CD8-positive, alpha-beta memory T cell (primary cell): ENCODE measurements around the gene EPS8. TPM values are rescaled to one million over a fixed set of nuclear protein-coding genes. Genes with fewer than 3 reads are reported as not detected.

Experiments used
- CTCF ChIA-PET: fragments of 350-600 bp; sonication (Branson Sonifier 250); formaldehyde crosslinking; loops from one replicate; lab custom pipeline; 2021; ENCODE audit warnings: antibody characterized with exemption; lab: Charles Lee
- POLR2A ChIA-PET: fragments of 350-600 bp; sonication (Branson Sonifier 250); formaldehyde crosslinking; loops from one replicate; lab custom pipeline; 2021; ENCODE audit warnings: antibody characterized with exemption; lab: Charles Lee
- DNase-seq, 5 donors: peaks; one replicate each; pipeline versions ENCODE4 v3.0.0 to v3.0.0-alpha.2; 2020 to 2022; ENCODE audit warnings: mixed read lengths in 1 of 5
- H3K27ac ChIP-seq: one replicate; pipeline ENCODE4 v1.7.0; 2013; ENCODE audit warnings: low read depth, mild to moderate bottlenecking, low read length, moderate library complexity
- H3K27me3 ChIP-seq: 2 replicates; pipeline ENCODE4 v1.7.0; 2013; ENCODE audit warnings: low read length, mild to moderate bottlenecking; ENCODE audit not compliant: insufficient read depth, poor library complexity, severe bottlenecking
- H3K36me3 ChIP-seq: 2 replicates; pipeline ENCODE4 v1.7.0; 2013; ENCODE audit warnings: mild to moderate bottlenecking, low read length, moderate library complexity; ENCODE audit not compliant: insufficient read depth
- H3K4me1 ChIP-seq: 2 replicates; pipeline ENCODE4 v1.7.0; 2013; ENCODE audit warnings: mild to moderate bottlenecking, low read length, moderate library complexity; ENCODE audit not compliant: insufficient read depth
- H3K4me3 ChIP-seq: 2 replicates; pipeline ENCODE4 v1.7.0; 2013; ENCODE audit warnings: mild to moderate bottlenecking, low read length
- H3K9me3 ChIP-seq: 2 replicates; pipeline ENCODE4 v1.7.0; 2013; ENCODE audit warnings: mild to moderate bottlenecking, low read length
- H3K27ac Mint-ChIP-seq, 8 donors: one replicate each; pipeline ENCODE4 v1.8.0; 2020 to 2021; ENCODE audit warnings: mixed read lengths in 8 of 8, mild to moderate bottlenecking in 6 of 8, inconsistent platforms in 3 of 8, moderate library complexity in 3 of 8
- H3K27me3 Mint-ChIP-seq, 2 donors: one replicate each; pipeline ENCODE4 v1.8.0; 2020 to 2021; ENCODE audit warnings: mixed read lengths in 2 of 2, mild to moderate bottlenecking in 1 of 2, moderate library complexity in 1 of 2
- H3K36me3 Mint-ChIP-seq, 3 donors: one replicate each; pipeline ENCODE4 v1.8.0; 2020 to 2021; ENCODE audit warnings: mixed read lengths in 3 of 3, inconsistent platforms in 1 of 3, mild to moderate bottlenecking in 1 of 3
- H3K4me1 Mint-ChIP-seq, 3 donors: one replicate each; pipeline ENCODE4 v1.8.0; 2020 to 2021; ENCODE audit warnings: mixed read lengths in 3 of 3, inconsistent platforms in 1 of 3, mild to moderate bottlenecking in 1 of 3
- H3K4me3 Mint-ChIP-seq, 7 donors: one replicate each; pipeline ENCODE4 v1.8.0; 2020 to 2021; ENCODE audit warnings: mixed read lengths in 7 of 7, mild to moderate bottlenecking in 6 of 7, moderate library complexity in 4 of 7, inconsistent platforms in 2 of 7
- H3K9me3 Mint-ChIP-seq, 5 donors: one replicate each; pipeline ENCODE4 v1.8.0; 2020 to 2022; ENCODE audit warnings: mixed read lengths in 5 of 5, mild to moderate bottlenecking in 3 of 5, moderate library complexity in 2 of 5, inconsistent platforms in 1 of 5
- polyA plus RNA-seq: library from polyadenylated mRNA; unstranded; fragments of 300-500 nt; fragmentation: Illumina TruSeq; gene quantifications from one replicate; pipeline ENCODE4 v1.2.3, GENCODE V29; 2021
- total RNA-seq, 2 experiments: library from RNA; stranded (reverse); gene quantifications; one replicate each; pipeline ENCODE4 v1.2.3, GENCODE V29; 2021

The EPS8 gene
- total and polyA plus RNA-seq, 3 experiments from 2014 or later: 0.92 to 2.3 (median 1.1) TPM

DNA sequence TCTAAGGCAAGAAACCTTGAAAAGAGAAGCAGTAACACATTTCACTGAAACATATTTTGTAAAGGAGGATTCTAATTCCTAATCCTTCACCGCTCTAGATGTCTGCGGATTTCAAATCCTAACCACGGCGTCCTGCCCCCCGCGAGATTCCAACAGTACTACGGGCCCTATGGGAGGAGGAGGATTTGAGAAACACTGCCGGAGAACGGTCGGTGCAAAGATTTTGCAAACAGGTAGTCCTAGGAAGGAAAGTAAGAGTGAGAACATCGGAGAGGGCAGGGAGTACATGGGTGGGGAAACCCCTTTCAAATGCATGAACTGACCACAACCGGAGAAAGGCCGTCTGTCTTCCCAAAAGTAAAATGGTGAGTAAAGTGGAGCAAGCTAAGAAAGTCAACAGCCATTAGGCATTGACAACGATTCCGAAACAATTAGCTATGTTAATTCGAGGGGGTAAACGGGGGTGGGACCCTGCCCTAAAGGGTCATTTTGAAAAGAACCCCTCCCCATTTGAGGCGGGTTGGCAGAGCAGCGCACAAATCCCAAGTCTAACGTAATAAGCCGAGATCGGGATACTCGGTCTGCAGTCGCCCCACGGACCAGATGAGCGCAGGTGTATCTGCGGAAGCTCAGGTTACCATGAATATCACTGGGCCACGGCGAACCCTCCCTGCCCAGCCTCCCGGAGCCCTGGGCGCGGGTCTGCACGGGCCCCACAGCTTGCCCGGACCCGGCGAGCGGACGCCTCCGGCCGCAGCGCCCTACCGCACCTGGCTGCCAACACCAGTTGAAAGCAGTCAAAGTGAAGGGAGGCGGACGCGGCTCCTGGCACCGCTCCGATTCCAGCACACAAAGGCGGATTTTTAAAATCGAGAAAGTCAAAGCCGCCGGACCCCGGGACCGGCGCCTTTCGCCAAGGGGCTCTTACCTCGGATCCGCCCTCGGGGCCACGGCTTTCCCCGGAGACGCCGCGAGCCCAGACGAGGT, 662 bp downstream of the EPS8 start:
- POLR2A ChIA-PET: no interaction called here
- DNase-seq: peak in 3 of 5 donors; percentile 3 to 48 (median 3)
- Histone ChIP-seq H3K27ac (no peak overlapping the region), H3K4me1 (peaks cover 7% of the 10 kb centered on the region), H3K36me3 (no peaks in the 10 kb centered on the region), H3K27me3 (peaks cover 11% of the 10 kb centered on the region), H3K4me3 (peak overlapping the region; percentile 63), H3K9me3 (no peaks in the 10 kb centered on the region)
- H3K36me3 Mint-ChIP-seq: peaks cover 0 to 3% (median 0%) of the 10 kb centered on the region in 3 donors
- CTCF ChIA-PET: interaction anchor here (1.0 to 1.5 kb wide), 7 partner anchors 8 to 69 kb away, joined by 3 to 5 read pairs (median 3); no protein-coding TSS in a partner anchor
- peak overlapping the region; percentile 83 to 98 (median 94) for H3K4me3 Mint-ChIP-seq
- peaks cover 16 to 17% (median 17%) of the 10 kb centered on the region in 3 donors for H3K4me1 Mint-ChIP-seq
- peak overlapping the region in 7 of 8 donors; percentile 1 to 76 (median 62) for H3K27ac Mint-ChIP-seq
- no peaks in the 10 kb centered on the region for H3K9me3 Mint-ChIP-seq
- peaks cover 37 to 58% of the 10 kb centered on the region in 2 donors for H3K27me3 Mint-ChIP-seq

DNA sequence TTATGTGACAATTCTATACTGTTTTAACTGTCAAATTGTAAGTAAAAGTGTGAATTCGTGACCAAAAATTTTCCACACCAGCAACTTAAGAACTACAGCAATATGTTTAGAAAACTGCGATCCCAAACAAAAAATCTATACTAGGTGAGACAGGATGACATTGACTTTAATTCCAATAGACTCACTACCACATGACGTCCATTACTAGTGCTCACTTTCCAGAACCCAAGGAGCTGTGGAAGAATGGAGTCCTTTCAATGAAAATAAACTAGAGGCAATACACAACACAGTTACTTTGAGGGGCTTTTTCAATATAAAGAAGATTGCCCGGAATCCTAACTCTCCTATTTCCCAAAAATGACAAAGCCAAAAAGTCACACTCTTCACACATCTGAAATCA, 1.4 kb downstream of the EPS8 start:
- H3K27me3 ChIP-seq: peaks cover 11% of the 10 kb centered on the region

DNA sequence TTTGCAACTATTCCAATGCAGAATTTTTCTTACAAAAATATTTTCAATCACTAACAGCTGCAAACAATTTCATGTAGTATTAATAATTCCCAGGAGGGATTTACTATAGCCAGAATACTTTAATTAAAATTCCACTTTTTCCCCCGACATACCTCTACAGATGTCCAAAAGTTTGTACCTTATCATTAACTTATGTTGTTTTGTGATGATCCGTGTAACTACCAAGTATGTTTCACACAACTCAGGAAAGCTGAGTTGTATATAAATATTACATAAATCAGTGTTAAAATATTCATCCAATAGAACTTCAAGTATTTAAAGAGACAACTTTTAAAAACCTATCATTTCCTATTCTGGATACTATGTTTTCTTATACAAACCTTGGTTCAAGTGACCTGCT, 2.4 kb downstream of the EPS8 start:
- no peak overlapping the region for H3K27ac ChIP-seq
- peaks cover 7% of the 10 kb centered on the region for H3K4me1 ChIP-seq
- Mint-ChIP-seq H3K27ac (no peak overlapping the region), H3K36me3 (peaks cover 0 to 3% (median 2%) of the 10 kb centered on the region in 3 donors), H3K27me3 (peaks cover 33 to 58% of the 10 kb centered on the region in 2 donors), H3K4me3 (peak overlapping the region in 1 of 7 donors; percentile 71), H3K9me3 (no peaks in the 10 kb centered on the region), H3K4me1 (peaks cover 16 to 17% (median 17%) of the 10 kb centered on the region in 3 donors)
- ChIA-PET POLR2A (no interaction called here), CTCF (no interaction called here)
- H3K36me3 ChIP-seq: no peaks in the 10 kb centered on the region
- H3K27me3 ChIP-seq: peaks cover 11% of the 10 kb centered on the region
- no peak overlapping the region for H3K4me3 ChIP-seq
- no peaks in the 10 kb centered on the region for H3K9me3 ChIP-seq
- no peak for DNase-seq

More for the DNA sequence above, 1.4 kb downstream of the EPS8 start:
- H3K4me1 ChIP-seq: peaks cover 7% of the 10 kb centered on the region
- peaks cover 0 to 3% (median 0%) of the 10 kb centered on the region in 3 donors for H3K36me3 Mint-ChIP-seq
- no peak overlapping the region for H3K27ac Mint-ChIP-seq
- H3K27ac ChIP-seq: no peak overlapping the region
- peak in 1 of 5 donors; percentile 0 for DNase-seq
- H3K9me3 ChIP-seq: no peaks in the 10 kb centered on the region
- no peak overlapping the region for H3K4me3 ChIP-seq
- peaks cover 39 to 63% of the 10 kb centered on the region in 2 donors for H3K27me3 Mint-ChIP-seq
- no peaks in the 10 kb centered on the region for H3K9me3 Mint-ChIP-seq
- H3K36me3 ChIP-seq: no peaks in the 10 kb centered on the region
- ChIA-PET POLR2A (no interaction called here), CTCF (interaction anchor here (1.1 kb wide), 1 partner anchor 9 kb away, joined by 3 read pairs; no protein-coding TSS in a partner anchor)
- H3K4me1 Mint-ChIP-seq: peaks cover 16 to 17% (median 17%) of the 10 kb centered on the region in 3 donors
- peak overlapping the region; percentile 83 to 98 (median 91) for H3K4me3 Mint-ChIP-seq

DNA sequence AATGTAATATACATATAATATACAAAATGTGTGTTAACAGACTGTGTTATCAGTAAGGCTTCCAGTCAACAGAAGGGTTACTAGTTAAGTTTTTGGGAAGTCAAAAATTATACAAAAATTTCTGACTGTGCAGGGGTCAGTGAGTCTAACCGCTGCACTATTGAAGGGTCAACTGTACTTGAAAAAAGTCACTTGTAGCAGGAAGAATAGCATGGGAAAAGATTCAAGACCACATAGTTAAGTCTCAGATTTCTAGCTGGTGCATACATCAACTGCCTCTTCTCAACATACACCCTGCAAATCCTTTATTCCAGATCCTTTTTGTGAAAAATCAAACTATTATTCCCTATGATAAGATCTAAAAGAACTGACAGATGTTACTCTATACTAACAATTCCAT, 5.9 kb downstream of the EPS8 start:
- Histone ChIP-seq H3K36me3 (no peaks in the 10 kb centered on the region), H3K4me3 (no peak overlapping the region), H3K27me3 (peaks cover 11% of the 10 kb centered on the region), H3K4me1 (peaks cover 3% of the 10 kb centered on the region), H3K27ac (no peak overlapping the region), H3K9me3 (no peaks in the 10 kb centered on the region)
- no peak overlapping the region for H3K4me3 Mint-ChIP-seq
- CTCF ChIA-PET: no interaction called here
- H3K27me3 Mint-ChIP-seq: peaks cover 33 to 73% of the 10 kb centered on the region in 2 donors
- no peaks in the 10 kb centered on the region for H3K9me3 Mint-ChIP-seq
- peaks cover 6 to 7% (median 6%) of the 10 kb centered on the region in 3 donors for H3K4me1 Mint-ChIP-seq
- no peak overlapping the region for H3K27ac Mint-ChIP-seq
- POLR2A ChIA-PET: no interaction called here
- peaks cover 0 to 5% (median 0%) of the 10 kb centered on the region in 3 donors for H3K36me3 Mint-ChIP-seq
- DNase-seq: no peak

DNA sequence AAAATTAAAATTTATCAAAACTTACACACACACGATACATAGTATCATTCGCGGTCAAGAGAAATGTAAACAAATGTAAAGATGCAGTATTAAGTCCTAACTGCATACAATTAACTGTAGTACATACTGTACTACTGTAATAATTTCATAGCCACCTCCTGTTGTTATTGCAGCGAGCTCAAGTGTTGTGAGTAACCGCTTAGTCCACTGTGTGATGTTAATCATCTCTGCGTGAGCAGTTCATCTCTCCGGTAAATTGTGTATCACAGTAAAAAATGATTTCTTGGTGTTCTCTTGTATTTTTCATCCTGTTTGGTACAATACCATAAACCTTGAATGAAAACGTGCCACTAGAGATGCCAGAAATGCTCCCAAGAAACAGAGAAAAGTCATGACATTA, 6.5 kb downstream of the EPS8 start:
- CTCF ChIA-PET: no interaction called here
- H3K27ac ChIP-seq: no peak overlapping the region
- H3K4me1 ChIP-seq: no peaks in the 10 kb centered on the region
- no peak overlapping the region for H3K27ac Mint-ChIP-seq
- POLR2A ChIA-PET: no interaction called here
- H3K36me3 ChIP-seq: no peaks in the 10 kb centered on the region
- H3K27me3 ChIP-seq: peaks cover 7% of the 10 kb centered on the region
- H3K36me3 Mint-ChIP-seq: peaks cover 0 to 5% (median 0%) of the 10 kb centered on the region in 3 donors
- no peak overlapping the region for H3K4me3 Mint-ChIP-seq
- DNase-seq: no peak
- no peak overlapping the region for H3K4me3 ChIP-seq
- H3K9me3 ChIP-seq: no peaks in the 10 kb centered on the region
- H3K27me3 Mint-ChIP-seq: peaks cover 29 to 71% of the 10 kb centered on the region in 2 donors
- peaks cover 0 to under 1% (median under 1%) of the 10 kb centered on the region in 3 donors for H3K4me1 Mint-ChIP-seq
- no peaks in the 10 kb centered on the region for H3K9me3 Mint-ChIP-seq

DNA sequence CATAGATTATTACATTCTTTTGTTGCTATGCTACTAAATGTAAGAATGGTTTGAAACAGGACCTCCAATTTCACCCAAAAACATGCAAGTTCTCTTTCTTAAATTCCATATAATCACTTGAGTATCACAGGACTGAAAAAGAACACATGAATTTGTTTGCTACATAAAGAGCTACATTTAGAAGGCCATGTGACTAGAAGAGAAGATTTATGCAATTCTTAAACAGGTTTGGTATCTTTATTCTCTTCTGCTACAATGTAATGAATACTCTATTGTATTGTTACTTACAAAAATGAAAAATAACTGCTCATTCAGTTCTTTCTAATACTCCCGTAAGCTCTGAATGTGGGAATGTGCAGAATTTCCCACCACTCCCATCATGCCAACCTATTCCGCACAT, 9.3 kb downstream of the EPS8 start:
- peaks cover 0 to 5% (median 0%) of the 10 kb centered on the region in 3 donors for H3K36me3 Mint-ChIP-seq
- no peaks in the 10 kb centered on the region for H3K9me3 ChIP-seq
- DNase-seq: no peak
- H3K9me3 Mint-ChIP-seq: no peaks in the 10 kb centered on the region
- H3K27me3 ChIP-seq: peaks cover under 1% of the 10 kb centered on the region
- no peak overlapping the region for H3K27ac ChIP-seq
- H3K4me1 Mint-ChIP-seq: no peaks in the 10 kb centered on the region
- no peaks in the 10 kb centered on the region for H3K36me3 ChIP-seq
- H3K4me3 Mint-ChIP-seq: no peak overlapping the region
- no peak overlapping the region for H3K27ac Mint-ChIP-seq
- no peak overlapping the region for H3K4me3 ChIP-seq
- H3K27me3 Mint-ChIP-seq: peaks cover 23 to 67% of the 10 kb centered on the region in 2 donors
- ChIA-PET CTCF (interaction anchor here (1.1 kb wide), 1 partner anchor 9 kb away, joined by 4 read pairs; the partner anchor contains the start of gene EPS8), POLR2A (no interaction called here)
- no peaks in the 10 kb centered on the region for H3K4me1 ChIP-seq

DNA sequence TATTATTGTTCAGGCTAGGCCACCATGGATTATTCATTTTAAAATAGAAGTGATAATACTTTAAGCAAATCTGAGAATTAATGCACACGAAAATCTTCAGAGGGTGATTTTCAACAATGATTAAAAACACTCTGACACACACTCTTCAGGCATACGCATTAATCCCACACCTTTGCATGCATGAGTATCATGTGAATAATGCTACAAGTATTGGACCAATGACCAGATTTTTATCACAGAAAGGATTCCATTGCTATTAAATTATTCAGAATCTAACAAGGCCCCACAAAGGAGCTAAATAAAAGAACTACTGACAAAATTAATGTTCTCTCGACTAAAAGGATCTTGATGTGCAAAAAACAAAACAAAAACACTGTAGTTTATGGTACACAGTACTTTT, 11.1 kb downstream of the EPS8 start:
- DNase-seq: no peak
- no peak overlapping the region for H3K4me3 Mint-ChIP-seq
- H3K27me3 ChIP-seq: no peaks in the 10 kb centered on the region
- H3K27ac ChIP-seq: no peak overlapping the region
- H3K27ac Mint-ChIP-seq: no peak overlapping the region
- no peak overlapping the region for H3K4me3 ChIP-seq
- no peaks in the 10 kb centered on the region for H3K4me1 Mint-ChIP-seq
- peaks cover 18 to 55% of the 10 kb centered on the region in 2 donors for H3K27me3 Mint-ChIP-seq
- ChIA-PET POLR2A (no interaction called here), CTCF (no interaction called here)
- no peaks in the 10 kb centered on the region for H3K4me1 ChIP-seq
- no peaks in the 10 kb centered on the region for H3K9me3 ChIP-seq
- H3K36me3 Mint-ChIP-seq: peaks cover 0 to 5% (median 0%) of the 10 kb centered on the region in 3 donors
- no peaks in the 10 kb centered on the region for H3K36me3 ChIP-seq
- H3K9me3 Mint-ChIP-seq: no peaks in the 10 kb centered on the region
